ENCODE results near the gene PTRH1. TPM values are rescaled to one million over a fixed set of nuclear protein-coding genes. Genes with fewer than 3 reads are reported as not detected.

PTRH1 gene
- total RNA-seq, 2 donors from 2014 or later, result 23.6 to 64.9 TPM

- no peak overlapping the region for H3K4me3 ChIP-seq
- intact Hi-C loops (cut with DNase I), result no loop called here
- 88 to 90% methylated on average over 20 of the region's 20 CpGs for WGBS, 2 donors
- no peak overlapping the region for H3K27ac ChIP-seq
- H3K9me3 ChIP-seq, result no peaks in the 10 kb centered on the region
- no peaks in the 10 kb centered on the region for H3K27me3 ChIP-seq
- TF ChIP-seq POLR2A (IDR thresholded peaks at IDR 0.05), result no peak
- TF ChIP-seq CTCF (IDR thresholded peaks at IDR 0.05), result no peak
- H3K36me3 ChIP-seq (replicated peaks in 1 of 2; ENCODE audit: insufficient read depth in 1 of 2, low read depth in 2 of 2), result no peaks in the 10 kb centered on the region
- DNase-seq, result no peak
- no peaks in the 10 kb centered on the region for H3K4me1 ChIP-seq
- ATAC-seq, result no peak
These were observed 23.4 kb downstream of the PTRH1 start for GRCh38 chr9:127692071-127692470.

DNA sequence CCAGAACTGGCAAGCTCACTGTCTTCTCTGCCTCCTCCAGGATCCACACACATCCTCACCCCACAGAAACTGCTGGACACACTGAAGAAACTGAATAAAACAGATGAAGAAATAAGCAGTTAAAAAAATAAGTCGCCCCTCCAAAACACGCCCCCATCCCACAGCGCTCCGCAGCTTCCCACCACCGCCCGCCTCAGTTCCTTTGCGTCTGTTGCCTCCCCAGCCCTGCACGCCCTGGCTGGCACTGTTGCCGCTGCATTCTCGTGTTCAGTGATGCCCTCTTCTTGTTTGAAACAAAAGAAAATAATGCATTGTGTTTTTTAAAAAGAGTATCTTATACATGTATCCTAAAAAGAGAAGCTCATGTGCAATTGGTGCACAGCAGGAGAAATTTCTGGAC lies 24.7 kb downstream of the PTRH1 start:
- no peak overlapping the region for H3K4me3 ChIP-seq
- ATAC-seq (no peak), DNase-seq (no peak)
- no peaks in the 10 kb centered on the region for H3K9me3 ChIP-seq
- no peak for TF ChIP-seq CTCF (IDR thresholded peaks at IDR 0.05)
- no peak for TF ChIP-seq POLR2A (IDR thresholded peaks at IDR 0.05)
- intact Hi-C loops (cut with DNase I), result no loop called here
- H3K27me3 ChIP-seq, result no peaks in the 10 kb centered on the region
- no peak overlapping the region for H3K27ac ChIP-seq
- no peaks in the 10 kb centered on the region for H3K36me3 ChIP-seq (replicated peaks in 1 of 2; ENCODE audit: insufficient read depth in 1 of 2, low read depth in 2 of 2)
- WGBS, 2 donors, result 92% methylated on average over 10 of the region's 10 CpGs
- no peaks in the 10 kb centered on the region for H3K4me1 ChIP-seq

DNA sequence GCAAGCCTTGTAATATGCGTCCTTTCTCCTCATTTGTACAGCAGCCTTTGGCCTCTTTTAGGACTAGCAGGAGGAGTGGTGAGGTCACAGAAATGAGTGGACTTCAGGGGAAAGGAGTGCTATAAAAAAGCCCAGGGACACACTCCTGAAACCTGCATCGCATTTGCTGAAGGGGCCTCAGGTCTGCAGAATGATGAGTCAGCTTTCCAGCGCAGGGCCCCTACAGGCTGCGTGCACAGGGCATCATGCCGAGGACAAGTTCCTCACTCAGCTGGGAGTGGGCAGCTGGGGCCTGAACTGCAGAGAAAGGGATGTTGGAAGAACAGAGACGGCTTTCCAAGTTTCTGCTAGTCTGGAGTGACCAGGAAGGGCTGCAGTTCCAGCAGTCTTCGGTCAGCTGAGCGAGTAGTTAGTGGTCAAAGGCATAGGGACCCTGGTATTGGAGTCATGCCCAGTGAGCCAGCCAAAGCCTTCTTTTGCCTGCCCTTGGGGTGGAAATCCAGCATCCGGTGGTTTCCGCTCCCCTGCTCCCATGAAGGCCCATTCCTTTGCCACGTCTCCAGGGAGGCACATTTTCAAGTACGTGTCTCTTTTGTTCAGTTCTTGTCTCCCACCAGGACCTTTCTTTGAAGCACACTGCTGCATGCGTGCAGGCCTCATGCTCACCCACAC lies 26.0 kb downstream of the PTRH1 start:
- H3K27me3 ChIP-seq, result no peaks in the 10 kb centered on the region
- no peaks in the 10 kb centered on the region for H3K9me3 ChIP-seq
- ATAC-seq (no peak), DNase-seq (no peak)
- TF ChIP-seq POLR2A (IDR thresholded peaks at IDR 0.05) (no peak), CTCF (IDR thresholded peaks at IDR 0.05) (no peak)
- 90 to 95% methylated on average over 13 of the region's 13 CpGs for WGBS, 2 donors
- H3K27ac ChIP-seq, result no peak overlapping the region
- no peaks in the 10 kb centered on the region for H3K36me3 ChIP-seq (replicated peaks in 1 of 2; ENCODE audit: insufficient read depth in 1 of 2, low read depth in 2 of 2)
- intact Hi-C loops (cut with DNase I), result no loop called here
- H3K4me3 ChIP-seq, result no peak overlapping the region
- H3K4me1 ChIP-seq, result no peaks in the 10 kb centered on the region

DNA sequence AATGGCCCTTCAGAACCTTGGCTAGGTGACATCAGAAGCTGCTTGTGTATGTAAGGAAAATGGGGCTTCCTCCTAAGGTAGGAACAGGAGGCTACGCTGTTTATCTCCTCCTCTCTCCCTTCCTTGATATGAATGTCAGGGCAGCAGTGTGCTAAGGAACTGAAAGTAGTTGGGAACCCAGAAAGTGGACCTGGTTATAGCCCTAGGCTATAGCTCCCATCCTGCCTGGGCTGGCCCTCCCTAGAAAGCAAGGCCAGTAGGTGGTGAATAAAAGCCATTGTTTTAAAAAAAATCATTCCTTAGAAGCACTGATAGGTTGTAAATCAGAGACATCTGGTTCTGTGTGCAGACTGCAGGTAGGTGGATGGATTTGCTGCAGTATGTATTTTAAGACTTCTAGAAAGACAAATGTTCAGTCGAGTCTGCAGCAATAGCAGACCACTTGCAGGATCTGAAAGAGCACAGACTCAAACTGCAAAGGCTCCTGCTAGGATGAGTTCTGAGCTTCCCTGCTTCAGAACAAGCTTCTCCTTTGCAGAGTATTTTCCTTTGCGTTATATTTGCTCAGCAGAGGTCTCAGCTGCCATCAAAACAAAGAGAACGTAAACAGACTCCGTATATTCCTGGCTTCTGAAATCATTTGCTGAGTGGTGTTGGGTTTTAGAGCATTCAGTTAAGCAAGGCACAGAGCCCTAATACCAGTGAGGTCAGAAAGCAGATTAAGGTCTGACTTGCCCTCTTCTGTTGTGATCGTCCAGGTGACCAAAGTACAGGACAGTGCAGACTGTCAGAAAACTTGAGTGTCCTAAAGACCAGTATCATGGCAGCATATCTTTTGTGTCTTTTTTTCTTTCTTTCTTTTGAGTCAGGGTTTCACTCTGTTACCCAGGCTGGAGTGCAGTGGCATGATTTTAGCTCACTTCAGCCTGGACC lies 28.7 kb downstream of the PTRH1 start:
- intact Hi-C loops (cut with DNase I), result no loop called here
- WGBS, 2 donors, result 72 to 78% methylated on average over 6 of the region's 6 CpGs
- H3K36me3 ChIP-seq (replicated peaks in 1 of 2; ENCODE audit: insufficient read depth in 1 of 2, low read depth in 2 of 2), result peaks cover 0 to 2% of the 10 kb centered on the region in 2 donors

More for the DNA sequence above, 28.7 kb downstream of the PTRH1 start:
- H3K27ac ChIP-seq, result no peak overlapping the region
- DNase-seq, result no peak
- no peak for ATAC-seq
- no peaks in the 10 kb centered on the region for H3K4me1 ChIP-seq
- H3K4me3 ChIP-seq, result no peak overlapping the region
- no peaks in the 10 kb centered on the region for H3K27me3 ChIP-seq
- no peaks in the 10 kb centered on the region for H3K9me3 ChIP-seq
- TF ChIP-seq CTCF (IDR thresholded peaks at IDR 0.05) (no peak), POLR2A (IDR thresholded peaks at IDR 0.05) (no peak)

Data from body of pancreas (tissue), 4 donors.